NB4 (cell line): ENCODE measurements around the gene SHISAL2A.

Experiments used
- DNase-seq: peaks from one replicate; pipeline ENCODE4 v3.0.0; 2010; ENCODE audit warnings: low read depth
- H3K4me3 ChIP-seq: one replicate; pipeline ENCODE4 v1.5.1; 2011; ENCODE audit warnings: mild to moderate bottlenecking, low read depth, low read length, moderate library complexity
- MYC ChIP-seq: IDR thresholded peaks from 2 replicates; pipeline ENCODE4 v1.6.1; 2011; ENCODE audit warnings: low read depth, low read length
- POLR2A ChIP-seq: IDR thresholded peaks from 2 replicates; pipeline ENCODE4 v1.6.1; 2011; ENCODE audit warnings: mild to moderate bottlenecking; ENCODE audit not compliant: insufficient read length; ENCODE audit errors: extremely low read depth
- TF ChIP-seq, protein P1 (sequence below): IDR thresholded peaks from one replicate; pipeline ENCODE4 v1.5.1; 2012; ENCODE audit warnings: low read depth, low read length
- TF ChIP-seq, protein P2 (sequence below): IDR thresholded peaks from 2 replicates; pipeline ENCODE4 v1.6.1; 2011; ENCODE audit warnings: low read depth, low read length

SHISAL2A gene

DNA sequence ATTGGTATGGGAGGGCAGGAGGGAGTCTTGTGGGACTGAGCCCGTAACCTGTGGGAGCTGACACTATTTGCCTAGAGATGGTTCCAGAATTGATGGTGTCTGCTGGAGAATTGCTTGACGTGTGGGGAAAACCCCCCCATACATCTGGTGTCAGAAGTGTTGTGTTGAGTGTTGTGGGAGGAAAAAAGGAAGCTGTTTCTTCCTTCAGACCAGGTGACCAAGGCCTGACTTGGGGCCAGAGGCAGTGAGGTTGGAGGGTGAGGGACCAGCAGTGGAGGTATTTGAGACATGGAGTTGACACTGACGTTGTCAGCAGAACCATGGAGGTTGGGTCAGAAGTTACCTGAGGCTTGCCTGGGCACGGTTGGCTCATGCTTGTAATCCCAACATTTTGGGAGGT, 8.3 kb downstream of the SHISAL2A start:
- peak; percentile 30 for DNase-seq
- TF ChIP-seq, protein P1, sequence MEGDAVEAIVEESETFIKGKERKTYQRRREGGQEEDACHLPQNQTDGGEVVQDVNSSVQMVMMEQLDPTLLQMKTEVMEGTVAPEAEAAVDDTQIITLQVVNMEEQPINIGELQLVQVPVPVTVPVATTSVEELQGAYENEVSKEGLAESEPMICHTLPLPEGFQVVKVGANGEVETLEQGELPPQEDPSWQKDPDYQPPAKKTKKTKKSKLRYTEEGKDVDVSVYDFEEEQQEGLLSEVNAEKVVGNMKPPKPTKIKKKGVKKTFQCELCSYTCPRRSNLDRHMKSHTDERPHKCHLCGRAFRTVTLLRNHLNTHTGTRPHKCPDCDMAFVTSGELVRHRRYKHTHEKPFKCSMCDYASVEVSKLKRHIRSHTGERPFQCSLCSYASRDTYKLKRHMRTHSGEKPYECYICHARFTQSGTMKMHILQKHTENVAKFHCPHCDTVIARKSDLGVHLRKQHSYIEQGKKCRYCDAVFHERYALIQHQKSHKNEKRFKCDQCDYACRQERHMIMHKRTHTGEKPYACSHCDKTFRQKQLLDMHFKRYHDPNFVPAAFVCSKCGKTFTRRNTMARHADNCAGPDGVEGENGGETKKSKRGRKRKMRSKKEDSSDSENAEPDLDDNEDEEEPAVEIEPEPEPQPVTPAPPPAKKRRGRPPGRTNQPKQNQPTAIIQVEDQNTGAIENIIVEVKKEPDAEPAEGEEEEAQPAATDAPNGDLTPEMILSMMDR = no peak
- TF ChIP-seq POLR2A (no peak), MYC (no peak)
- H3K4me3 ChIP-seq = no peak overlapping the region

DNA sequence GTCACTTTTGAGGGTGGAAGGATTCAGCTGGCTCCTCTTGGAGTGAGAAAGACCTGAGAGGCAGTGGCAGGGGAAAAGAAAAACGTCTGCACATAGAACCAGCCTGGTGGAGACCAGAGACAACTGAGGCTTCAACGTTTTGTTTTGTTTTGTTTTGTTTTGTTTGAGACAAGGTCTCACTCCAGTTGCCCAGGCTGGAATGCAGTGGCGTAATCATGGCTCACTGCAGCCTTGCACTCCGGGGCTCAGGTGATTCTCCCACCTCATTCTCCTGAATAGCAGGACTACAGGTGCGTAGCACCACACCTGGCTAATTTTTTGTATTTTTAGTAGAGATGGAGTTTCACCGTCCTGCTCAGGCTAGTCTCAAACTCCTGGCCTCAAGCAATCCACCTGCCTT, 12.3 kb downstream of the SHISAL2A start:
- TF ChIP-seq MYC (no peak), POLR2A (no peak)
- TF ChIP-seq, protein P2, sequence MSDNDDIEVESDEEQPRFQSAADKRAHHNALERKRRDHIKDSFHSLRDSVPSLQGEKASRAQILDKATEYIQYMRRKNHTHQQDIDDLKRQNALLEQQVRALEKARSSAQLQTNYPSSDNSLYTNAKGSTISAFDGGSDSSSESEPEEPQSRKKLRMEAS = no peak
- TF ChIP-seq, protein P1 = no peak
- H3K4me3 ChIP-seq = no peak overlapping the region
- DNase-seq = no peak

DNA sequence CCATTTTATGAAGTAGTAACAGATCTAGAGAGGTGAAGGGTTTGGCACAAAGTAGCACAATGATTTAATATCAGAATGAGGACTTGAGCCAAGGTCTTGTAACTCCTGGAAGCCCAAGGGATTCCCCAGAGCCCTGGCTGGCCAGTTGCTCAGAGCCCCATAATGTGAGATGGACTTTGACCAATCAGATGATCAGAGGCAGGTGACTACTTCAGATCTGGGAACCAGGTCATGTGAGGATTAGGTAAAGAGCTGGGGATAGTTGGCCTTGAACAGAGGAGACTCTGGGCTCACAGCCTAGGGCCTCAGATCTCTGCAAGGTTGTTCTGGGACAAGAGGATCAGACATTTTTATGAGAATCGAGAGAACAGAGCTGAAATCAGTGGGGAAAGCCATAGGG, 18.9 kb downstream of the SHISAL2A start:
- H3K4me3 ChIP-seq = no peak overlapping the region
- TF ChIP-seq, protein P1 = no peak
- TF ChIP-seq, protein P2 = no peak
- TF ChIP-seq POLR2A = no peak
- TF ChIP-seq MYC = no peak
- no peak for DNase-seq

DNA sequence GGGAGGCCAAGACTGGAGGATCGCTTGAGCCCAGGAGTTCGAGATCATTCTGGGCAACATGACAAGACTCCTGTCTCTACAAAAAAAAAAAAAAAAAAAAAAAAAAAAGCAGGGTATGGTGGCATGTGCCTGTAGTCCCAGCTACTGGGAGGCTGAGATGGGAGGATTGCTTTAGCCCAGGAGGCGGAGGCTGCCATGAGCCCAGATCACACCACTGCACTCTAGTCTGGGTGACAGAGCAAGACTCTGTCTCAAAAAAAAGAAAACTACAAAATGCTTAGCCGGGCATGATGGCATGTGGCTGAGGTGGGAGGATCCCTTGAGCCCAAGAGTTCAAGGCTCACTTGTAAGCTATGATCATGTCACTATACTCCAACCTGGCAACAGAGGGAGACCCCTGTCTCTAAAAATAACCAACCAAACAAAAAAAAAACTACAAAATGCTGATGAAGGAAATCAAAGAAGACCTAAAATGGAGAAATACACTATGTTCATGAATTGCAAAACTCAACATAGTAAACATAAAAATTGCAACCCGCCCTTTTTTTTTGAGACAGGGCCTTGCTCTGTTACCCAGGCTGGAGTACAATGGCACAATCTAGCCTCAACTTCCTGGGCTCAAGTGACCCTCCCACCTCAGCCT, 20.4 kb downstream of the SHISAL2A start:
- H3K4me3 ChIP-seq = no peak overlapping the region
- DNase-seq = no peak
- TF ChIP-seq MYC = no peak
- TF ChIP-seq, protein P1 = no peak
- TF ChIP-seq, protein P2 = no peak
- no peak for TF ChIP-seq POLR2A

DNA sequence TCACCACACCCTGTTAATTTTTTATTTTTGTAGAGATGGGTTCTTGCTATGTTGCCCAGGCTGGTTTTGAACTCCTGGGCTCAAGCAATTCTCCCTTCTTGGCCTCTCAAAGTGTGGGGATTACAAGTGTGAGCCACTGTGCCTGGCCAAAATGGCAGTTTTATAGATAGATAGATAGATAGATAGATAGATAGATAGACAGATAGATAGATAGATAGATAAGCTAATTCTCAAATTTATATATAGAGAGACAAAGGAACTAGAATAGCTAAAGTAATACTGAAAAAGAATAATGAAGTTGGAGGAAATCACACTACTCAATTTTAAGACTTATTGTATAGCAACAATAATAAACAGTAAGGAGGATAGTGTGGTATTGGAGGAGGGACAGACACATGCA, 21.1 kb downstream of the SHISAL2A start:
- TF ChIP-seq, protein P1 = no peak
- TF ChIP-seq POLR2A = no peak
- TF ChIP-seq, protein P2 = no peak
- TF ChIP-seq MYC = no peak
- H3K4me3 ChIP-seq = no peak overlapping the region
- DNase-seq = no peak

DNA sequence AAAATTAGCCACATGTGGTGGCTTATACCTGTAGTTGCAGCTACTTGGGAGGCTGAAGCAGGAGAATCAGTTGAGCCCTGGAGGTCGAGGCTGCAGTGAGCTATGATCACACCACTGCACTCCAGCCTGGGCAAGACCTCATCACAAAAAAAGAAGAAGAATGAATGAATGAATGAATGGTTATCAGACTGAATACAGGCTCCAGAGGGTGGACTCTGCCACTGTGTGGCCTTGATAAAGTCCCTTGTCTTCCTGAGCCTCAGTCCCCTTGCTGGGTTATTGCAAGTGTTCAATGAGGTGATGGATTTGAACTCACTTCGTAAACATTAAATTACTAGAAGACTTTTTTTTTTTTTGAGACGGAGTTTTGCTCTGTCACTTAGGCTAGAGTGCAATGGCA, 24.7 kb downstream of the SHISAL2A start:
- no peak for DNase-seq
- TF ChIP-seq, protein P2 = no peak
- TF ChIP-seq, protein P1 = no peak
- TF ChIP-seq POLR2A = no peak
- no peak for TF ChIP-seq MYC
- no peak overlapping the region for H3K4me3 ChIP-seq
